HEK293T (cell line): ENCODE data around the gene RAB11A.

ENCODE experiments used
- CTCF ChIA-PET: fragments of 350-600 bp; formaldehyde crosslinking; extraction: SDS; loops from one replicate; lab custom pipeline; 2021; ENCODE audit warnings: antibody characterized with exemption, inconsistent platforms; lab: Yijun Ruan, JAX
- POLR2A ChIA-PET: fragments of 350-600 bp; formaldehyde crosslinking; extraction: SDS; loops from one replicate; lab custom pipeline; 2020; ENCODE audit warnings: antibody characterized with exemption, inconsistent platforms; lab: Yijun Ruan, JAX
- DNase-seq: peaks from one replicate; pipeline ENCODE4 v3.0.0; 2012; ENCODE audit warnings: mixed read lengths; ENCODE audit errors: extremely low spot score
- ARNT ChIP-seq: fragments of 450-650 bp; IDR thresholded peaks from 2 replicates; pipeline ENCODE4 v1.6.1; 2017; ENCODE audit warnings: mild to moderate bottlenecking
- BHLHE40 ChIP-seq: fragments of 450-650 bp; IDR thresholded peaks from 2 replicates; pipeline ENCODE4 v1.6.1; 2016; ENCODE audit warnings: mild to moderate bottlenecking, moderate library complexity, borderline replicate concordance
- CTBP1 ChIP-seq: fragments of 450-650 bp; IDR thresholded peaks from 2 replicates; pipeline ENCODE4 v1.6.1; 2016; ENCODE audit warnings: borderline replicate concordance
- ELF4 ChIP-seq: fragments of 450-650 bp; IDR thresholded peaks from 2 replicates; pipeline ENCODE4 v1.6.1; 2017; ENCODE audit warnings: antibody characterized with exemption
- FOXA1 ChIP-seq: fragments of 450-650 bp; IDR thresholded peaks from 2 replicates; pipeline ENCODE4 v1.6.1; 2016; ENCODE audit warnings: mild to moderate bottlenecking
- FOXK2 ChIP-seq: fragments of 450-650 bp; IDR thresholded peaks from 2 replicates; pipeline ENCODE4 v1.6.1; 2016; ENCODE audit warnings: mild to moderate bottlenecking
- FOXM1 ChIP-seq: fragments of 450-650 bp; IDR thresholded peaks from 2 replicates; pipeline ENCODE4 v1.6.1; 2017; ENCODE audit warnings: mild to moderate bottlenecking, borderline replicate concordance
- HDGF ChIP-seq: fragments of 450-650 bp; IDR thresholded peaks from 2 replicates; pipeline ENCODE4 v1.6.1; 2017; ENCODE audit warnings: antibody characterized with exemption, borderline replicate concordance
- L3MBTL2 ChIP-seq: fragments of 450-650 bp; conservative IDR thresholded peaks from 2 replicates; pipeline ENCODE4 v1.6.1; 2016; ENCODE audit warnings: mild to moderate bottlenecking
- LEF1 ChIP-seq: fragments of 450-650 bp; IDR thresholded peaks from 2 replicates; pipeline ENCODE4 v1.6.1; 2017; ENCODE audit warnings: mild to moderate bottlenecking, borderline replicate concordance
- NFRKB ChIP-seq: fragments of 450-650 bp; IDR thresholded peaks from 2 replicates; pipeline ENCODE4 v1.6.1; 2016; ENCODE audit warnings: mild to moderate bottlenecking, moderate library complexity
- PKNOX1 ChIP-seq: fragments of 450-650 bp; IDR thresholded peaks from 2 replicates; pipeline ENCODE4 v1.6.1; 2016
- SP1 ChIP-seq: fragments of 450-650 bp; IDR thresholded peaks from 2 replicates; pipeline ENCODE4 v1.6.1; 2017
- SUZ12 ChIP-seq: fragments of 450-650 bp; IDR thresholded peaks from 2 replicates; pipeline ENCODE4 v1.6.1; 2016; ENCODE audit warnings: mild to moderate bottlenecking
- TARDBP ChIP-seq: fragments of 450-650 bp; IDR thresholded peaks from 2 replicates; pipeline ENCODE4 v1.6.1; 2016
- ZNF384 ChIP-seq: fragments of 450-650 bp; IDR thresholded peaks from 2 replicates; pipeline ENCODE4 v1.6.1; 2016

The RAB11A gene

DNA sequence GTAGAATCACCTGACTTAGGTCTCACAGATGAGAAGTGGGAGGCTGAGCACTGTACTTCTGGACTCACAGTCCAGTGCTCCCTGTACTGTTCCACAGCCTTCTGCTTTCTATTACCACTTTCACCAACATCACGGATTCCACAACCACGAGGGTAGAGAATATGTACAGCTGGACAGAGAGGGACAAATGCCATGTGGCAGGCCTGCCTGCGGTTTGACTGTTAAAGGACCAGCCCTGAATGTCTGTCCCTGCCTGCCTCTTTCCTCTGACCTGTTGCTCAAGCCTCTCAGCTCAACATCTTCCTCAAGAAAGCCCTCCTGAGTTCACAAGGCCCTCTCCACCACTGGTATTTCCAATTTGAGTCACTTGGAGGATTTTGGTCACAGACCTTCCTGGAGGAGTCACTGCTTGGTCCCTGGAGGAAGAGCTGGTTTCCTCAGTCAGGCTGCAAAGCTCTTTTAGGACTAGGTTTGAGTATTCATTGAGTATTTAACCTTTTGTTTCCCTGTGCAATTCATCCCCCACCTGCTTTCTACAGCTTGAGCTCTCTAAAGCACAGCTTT lies 49.1 kb downstream of the RAB11A start:
- TF ChIP-seq SP1, result no peak
- TF ChIP-seq BHLHE40, result no peak
- TF ChIP-seq CTBP1, result no peak
- no peak for TF ChIP-seq ARNT
- TF ChIP-seq PKNOX1, result no peak
- TF ChIP-seq FOXA1, result no peak
- TF ChIP-seq TARDBP, result no peak
- no peak for TF ChIP-seq L3MBTL2
- TF ChIP-seq ELF4, result no peak
- no peak for TF ChIP-seq ZNF384
- no peak for TF ChIP-seq FOXK2
- no peak for TF ChIP-seq NFRKB
- no peak for TF ChIP-seq LEF1
- ChIA-PET CTCF (interaction anchor here (0.6 to 0.9 kb wide), 2 partner anchors 9 to 201 kb away, joined by 3 read pairs; no protein-coding TSS in a partner anchor), POLR2A (no interaction called here)
- DNase-seq, result no peak

DNA sequence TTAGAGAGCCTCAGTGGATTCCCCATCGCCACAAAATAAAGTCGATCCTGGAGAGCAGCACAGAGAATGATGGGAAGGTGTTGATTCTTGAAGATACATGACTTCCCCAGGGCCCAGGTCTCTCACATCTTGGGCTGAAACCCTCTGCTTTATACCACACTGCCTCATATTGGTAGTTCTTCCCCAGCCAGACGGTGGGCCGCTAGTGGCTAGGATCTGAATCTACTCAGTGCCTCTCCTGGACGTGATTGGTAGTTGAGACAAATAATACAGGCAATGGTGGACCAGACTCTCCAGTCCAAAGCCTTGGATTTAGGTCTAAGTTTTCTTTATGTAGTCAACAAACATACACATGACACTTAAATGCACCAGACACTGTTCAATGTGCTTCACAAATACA lies 49.7 kb downstream of the RAB11A start:
- CTCF ChIA-PET, result interaction anchor here (0.9 kb wide), 1 partner anchor 9 kb away, joined by 3 read pairs; no protein-coding TSS in a partner anchor

GRCh38 chr15:65919353-65919752 lies 50.1 kb downstream of the RAB11A start:
- ChIA-PET POLR2A (no interaction called here), CTCF (interaction anchor here (0.9 kb wide), 1 partner anchor 9 kb away, joined by 3 read pairs; no protein-coding TSS in a partner anchor)
- TF ChIP-seq NFRKB (no peak), ARNT (no peak), SUZ12 (no peak), SP1 (no peak), CTBP1 (no peak), HDGF (no peak), LEF1 (no peak)
- DNase-seq, result no peak

More for the DNA sequence above, 49.7 kb downstream of the RAB11A start:
- no peak for TF ChIP-seq FOXA1
- TF ChIP-seq FOXM1, result no peak
- no peak for TF ChIP-seq NFRKB
- no peak for TF ChIP-seq SP1
- TF ChIP-seq ARNT, result no peak
- no peak for TF ChIP-seq BHLHE40
- DNase-seq, result no peak
- POLR2A ChIA-PET, result no interaction called here

- TF ChIP-seq LEF1 (no peak), FOXA1 (no peak), HDGF (no peak), CTBP1 (no peak), SUZ12 (no peak), PKNOX1 (no peak), NFRKB (no peak), L3MBTL2 (no peak), FOXK2 (no peak), TARDBP (no peak), ZNF384 (no peak), ARNT (no peak)
- CTCF ChIA-PET, result no interaction called here
- no peak for DNase-seq
- POLR2A ChIA-PET, result no interaction called here
These were observed 50.8 kb downstream of the RAB11A start for GRCh38 chr15:65920121-65920520.

GRCh38 chr15:65920825-65921309 lies 51.6 kb downstream of the RAB11A start:
- TF ChIP-seq PKNOX1 (no peak), ARNT (no peak), NFRKB (no peak), FOXK2 (no peak), BHLHE40 (no peak), ZNF384 (no peak), HDGF (no peak), SUZ12 (no peak), LEF1 (no peak), CTBP1 (no peak), FOXM1 (no peak), SP1 (no peak), ELF4 (no peak), L3MBTL2 (no peak), TARDBP (no peak)
- DNase-seq, result no peak
- ChIA-PET CTCF (interaction anchor here (0.6 kb wide), 1 partner anchor 401 kb away, joined by 4 read pairs; no protein-coding TSS in a partner anchor), POLR2A (no interaction called here)

- CTCF ChIA-PET, result interaction anchor here (0.7 kb wide), 1 partner anchor 15 kb away, joined by 3 read pairs; no protein-coding TSS in a partner anchor
- no peak for DNase-seq
- POLR2A ChIA-PET, result no interaction called here
- TF ChIP-seq ARNT (no peak), HDGF (no peak), FOXK2 (no peak), ZNF384 (no peak), SP1 (no peak), NFRKB (no peak), SUZ12 (no peak), TARDBP (no peak), LEF1 (no peak)
These were observed 52.5 kb downstream of the RAB11A start for GRCh38 chr15:65921780-65922179.
